GM23338 (cell line): ENCODE measurements around the gene APBB1IP. TPM values are rescaled to one million over a fixed set of nuclear protein-coding genes. Genes with fewer than 3 reads are reported as not detected.

Source experiments
- ATAC-seq: fragments of 200-7000 bp; cut with Tn5 transposase; 3 replicates; pipeline ENCODE4 v1.9.1; 2020
- DNase-seq: peaks from one replicate; pipeline ENCODE4 v3.0.0-alpha.2; 2015; ENCODE audit warnings: low spot score
- H2AFZ ChIP-seq: fragments of 200-600 bp; sonication (generic); 2 replicates; pipeline ENCODE4 v1.8.0; 2016; ENCODE audit warnings: antibody characterized with exemption, mild to moderate bottlenecking, moderate library complexity
- H3F3A ChIP-seq: fragments of 200-600 bp; sonication (generic); replicated peaks from 2 replicates; pipeline ENCODE4 v1.8.0; 2017; ENCODE audit warnings: antibody characterized with exemption, mixed run types, low read depth
- H3K27ac ChIP-seq: fragments of 200-600 bp; sonication (generic); 2 replicates; pipeline ENCODE4 v1.6.1; 2016; ENCODE audit warnings: low read depth
- H3K27me3 ChIP-seq: fragments of 200-600 bp; sonication (generic); 2 replicates; pipeline ENCODE4 v1.8.0; 2016; ENCODE audit warnings: mild to moderate bottlenecking, mixed run types, moderate library complexity; ENCODE audit not compliant: insufficient read depth
- H3K36me3 ChIP-seq: fragments of 200-600 bp; sonication (generic); 2 replicates; pipeline ENCODE4 v1.8.0; 2016; ENCODE audit warnings: mild to moderate bottlenecking; ENCODE audit not compliant: insufficient read depth
- H3K4me1 ChIP-seq: fragments of 200-600 bp; sonication (generic); 2 replicates; pipeline ENCODE4 v1.8.0; 2016; ENCODE audit warnings: mild to moderate bottlenecking, moderate library complexity; ENCODE audit not compliant: insufficient read depth
- H3K4me2 ChIP-seq: fragments of 200-600 bp; sonication (generic); 2 replicates; pipeline ENCODE4 v1.7.1; 2017; ENCODE audit warnings: mixed run types
- H3K4me3 ChIP-seq: fragments of 200-600 bp; sonication (generic); 2 replicates; pipeline ENCODE4 v1.6.1; 2016; ENCODE audit warnings: mixed run types
- H3K79me2 ChIP-seq: fragments of 200-600 bp; sonication (generic); replicated peaks from 2 replicates; pipeline ENCODE4 v1.8.0; 2017; ENCODE audit warnings: mild to moderate bottlenecking; ENCODE audit not compliant: insufficient read depth
- H3K9me2 ChIP-seq: fragments of 200-600 bp; sonication (generic); 2 replicates; pipeline ENCODE4 v1.8.0; 2017; ENCODE audit not compliant: insufficient read depth
- H4K20me1 ChIP-seq: fragments of 200-600 bp; sonication (generic); replicated peaks from 2 replicates; pipeline ENCODE4 v1.8.0; 2017; ENCODE audit warnings: mild to moderate bottlenecking; ENCODE audit not compliant: insufficient read depth
- H3K27ac Mint-ChIP-seq: 2 replicates; pipeline ENCODE4 v1.8.0; 2020; ENCODE audit warnings: inconsistent platforms, mild to moderate bottlenecking, moderate library complexity, mixed read lengths
- H3K27me3 Mint-ChIP-seq: 3 replicates; pipeline ENCODE4 v1.8.0; 2022; ENCODE audit warnings: low read depth, mild to moderate bottlenecking, moderate library complexity, mixed read lengths, inconsistent platforms; ENCODE audit not compliant: insufficient read depth, poor library complexity
- H3K36me3 Mint-ChIP-seq: 3 replicates; pipeline ENCODE4 v1.8.0; 2021; ENCODE audit warnings: low read depth, mild to moderate bottlenecking, inconsistent platforms, moderate library complexity, mixed read lengths
- H3K4me1 Mint-ChIP-seq: 3 replicates; pipeline ENCODE4 v1.8.0; 2020; ENCODE audit warnings: mild to moderate bottlenecking, inconsistent platforms, mixed read lengths
- H3K4me3 Mint-ChIP-seq: 3 replicates; pipeline ENCODE4 v1.8.0; 2021; ENCODE audit warnings: moderate library complexity, mild to moderate bottlenecking, inconsistent platforms, mixed read lengths
- H3K9me3 Mint-ChIP-seq: 3 replicates; pipeline ENCODE4 v1.8.0; 2020; ENCODE audit warnings: moderate library complexity, mild to moderate bottlenecking, inconsistent platforms, mixed read lengths
- CREB1 ChIP-seq: fragments of 250-450 bp; sonication (Bioruptor Pico); IDR thresholded peaks from 2 replicates; pipeline ENCODE4 v1.5.0; 2020; ENCODE audit warnings: low read depth, mild to moderate bottlenecking, moderate library complexity
- POLR2AphosphoS5 ChIP-seq: IDR thresholded peaks from 2 replicates; pipeline ENCODE4 v1.6.1; 2016; ENCODE audit warnings: antibody characterized with exemption, low read depth
- STAT1 ChIP-seq: IDR thresholded peaks from one replicate; pipeline ENCODE4 v1.6.1; 2016; ENCODE audit warnings: antibody characterized with exemption; ENCODE audit not compliant: unreplicated experiment
- ZNF114 ChIP-seq: fragments of 250-450 bp; sonication (Bioruptor Pico); IDR thresholded peaks from 2 replicates; pipeline ENCODE4 v1.5.0; 2020; ENCODE audit warnings: mild to moderate bottlenecking, moderate library complexity
- ZNF462 ChIP-seq: fragments of 250-450 bp; sonication (Bioruptor Pico); IDR thresholded peaks from 2 replicates; pipeline ENCODE4 v1.5.0; 2020; ENCODE audit warnings: mild to moderate bottlenecking, moderate library complexity
- polyA plus RNA-seq: library from polyadenylated mRNA; unstranded; fragments of >200 nt; fragmentation: Nextera tagmentation; extraction: Ambion mirVana; gene quantifications from 2 replicates; pipeline ENCODE4 v1.2.1, GENCODE V29; 2016
- total RNA-seq: library from RNA; depleted of rRNA; stranded (reverse); fragments of >200 nt; shearing (Covaris generic); gene quantifications from 2 replicates; pipeline ENCODE4 v1.2.3, GENCODE V29; 2014

APBB1IP gene
- total and polyA plus RNA-seq, 2 experiments from 2014 or later = 0.14 to 0.16 TPM

DNA sequence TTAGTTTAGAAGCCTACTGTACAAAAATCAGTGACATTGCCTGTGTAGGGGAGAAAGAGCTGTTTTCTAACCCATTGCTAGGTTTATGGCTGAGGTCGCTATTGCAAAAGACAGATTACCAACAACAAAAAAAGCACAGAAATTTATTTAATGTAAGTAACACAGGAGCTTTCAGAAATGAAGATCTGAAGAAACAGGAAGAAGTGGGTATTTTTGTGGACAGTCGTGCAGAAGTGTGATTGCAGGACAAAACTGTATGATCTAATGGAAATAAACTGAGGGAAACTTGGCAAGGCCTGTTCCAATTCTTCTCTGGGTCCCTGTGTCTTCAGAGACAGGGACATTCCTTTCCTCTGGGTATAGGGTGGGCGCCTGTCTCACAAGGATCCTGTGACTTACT lies 87.4 kb downstream of the APBB1IP start (continued):
- TF ChIP-seq ZNF462 (CRISPR knock-in tag) (no peak), STAT1 (no peak), CREB1 (CRISPR knock-in tag) (no peak), POLR2AphosphoS5 (no peak), ZNF114 (CRISPR knock-in tag) (no peak)

GRCh38 chr10:26527018-26527417 lies 88.9 kb downstream of the APBB1IP start:
- H3K9me2 ChIP-seq = no peaks in the 10 kb centered on the region
- TF ChIP-seq ZNF462 (CRISPR knock-in tag) (no peak), CREB1 (CRISPR knock-in tag) (no peak)
- H3K79me2 ChIP-seq = no peaks in the 10 kb centered on the region
- no peak overlapping the region for H3K4me3 ChIP-seq
- H3K4me1 ChIP-seq = no peaks in the 10 kb centered on the region
- H2AFZ ChIP-seq = no peak overlapping the region
- no peaks in the 10 kb centered on the region for H3K9me3 Mint-ChIP-seq
- H3K27ac ChIP-seq = no peak overlapping the region
- DNase-seq (no peak), ATAC-seq (no peak)
- no peak overlapping the region for H3K27ac Mint-ChIP-seq
- H3K27me3 ChIP-seq = no peaks in the 10 kb centered on the region
- H3K36me3 ChIP-seq = no peaks in the 10 kb centered on the region
- H4K20me1 ChIP-seq = no peaks in the 10 kb centered on the region; the same call in 1 of the 2 replicates
- no peak overlapping the region for H3K4me2 ChIP-seq
- no peaks in the 10 kb centered on the region for H3F3A ChIP-seq
- no peak overlapping the region for H3K4me3 Mint-ChIP-seq
- H3K27me3 Mint-ChIP-seq = peaks cover 2% of the 10 kb centered on the region
- H3K4me1 Mint-ChIP-seq = peaks cover 7% of the 10 kb centered on the region; the same call in 2 of the 3 replicates
- H3K36me3 Mint-ChIP-seq = no peaks in the 10 kb centered on the region
